Tibial nerve (tissue), 4 donors: ENCODE results near the gene C22orf39.

Source experiments
- CTCF ChIP-seq, 5 experiments: fragments of 200-600 bp in 3 of 5; fragments of 450-650 bp in 2 of 5; sonication (generic) in 3 of 5; IDR thresholded peaks; one replicate each; pipeline ENCODE4 v1.5.1; 2016 to 2019; ENCODE audit warnings: antibody characterized with exemption in 5 of 5, mild to moderate bottlenecking in 3 of 5, moderate library complexity in 2 of 5
- EP300 ChIP-seq, 2 donors: sonication (generic); formaldehyde crosslinking; IDR thresholded peaks; one replicate each; pipeline ENCODE4 v1.6.1; 2017; ENCODE audit warnings: antibody characterized with exemption in 2 of 2, mild to moderate bottlenecking in 1 of 2
- POLR2A ChIP-seq, 2 donors: fragments of 450-650 bp; IDR thresholded peaks; one replicate each; pipeline ENCODE4 v1.6.1; 2017; ENCODE audit warnings: antibody characterized with exemption in 2 of 2, mild to moderate bottlenecking in 2 of 2, moderate library complexity in 2 of 2

DNA sequence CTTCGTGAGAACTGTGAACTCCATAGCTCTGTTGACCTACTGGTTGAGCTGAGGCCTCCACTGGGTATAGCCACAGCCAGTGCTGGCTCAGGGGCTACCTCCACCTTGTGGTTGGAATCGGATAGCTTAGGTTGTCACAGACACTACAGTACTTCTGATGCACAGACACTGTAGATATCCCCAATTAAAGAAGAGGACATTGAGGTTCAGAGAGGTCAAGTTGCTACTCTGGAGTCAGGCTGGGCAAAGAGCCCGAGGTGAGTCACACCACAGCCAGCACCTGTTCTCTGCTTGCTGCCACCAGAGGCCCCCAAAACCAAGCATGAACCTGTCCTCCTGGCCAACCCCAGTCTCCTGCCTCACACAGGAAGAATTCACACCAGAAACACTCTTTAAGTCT, 26.1 kb upstream of the C22orf39 start:
- TF ChIP-seq EP300 (IDR thresholded peaks at IDR 0.05), result no peak
- TF ChIP-seq CTCF (IDR thresholded peaks at IDR 0.05), result no peak
- TF ChIP-seq POLR2A (IDR thresholded peaks at IDR 0.05), result no peak
